WERI-Rb-1 (cell line): Measurements from ENCODE around the gene RXFP4.
"Not testable (repeated sequence)": the region's sequence is repeated elsewhere in the genome, so short reads cannot be mapped to it uniquely, and the experiment has no call there.

ENCODE experiments used
- DNase-seq: peaks from one replicate; pipeline ENCODE4 v3.0.0-alpha.2; 2020
- H3K27ac ChIP-seq: fragments of 250-450 bp; sonication (Bioruptor Pico); 2 replicates; pipeline ENCODE4 v1.5.1; 2020; ENCODE audit warnings: mild to moderate bottlenecking, moderate library complexity
- H3K27me3 ChIP-seq: fragments of 250-450 bp; sonication (Bioruptor Pico); 2 replicates; pipeline ENCODE4 v1.5.1; 2021; ENCODE audit warnings: mild to moderate bottlenecking, low read depth, moderate library complexity; ENCODE audit not compliant: insufficient read depth, severe bottlenecking
- H3K36me3 ChIP-seq: fragments of 250-450 bp; sonication (Bioruptor Pico); 2 replicates; pipeline ENCODE4 v1.5.1; 2020; ENCODE audit warnings: mild to moderate bottlenecking, moderate library complexity
- H3K4me3 ChIP-seq: 2 replicates; pipeline ENCODE4 v1.5.1; 2011; ENCODE audit warnings: low read depth, mild to moderate bottlenecking, control low read depth, low read length
- H3K9me3 ChIP-seq: fragments of 250-450 bp; sonication (Bioruptor Pico); 2 replicates; pipeline ENCODE4 v1.5.1; 2021; ENCODE audit warnings: mild to moderate bottlenecking, moderate library complexity; ENCODE audit not compliant: severe bottlenecking
- CTCF ChIP-seq: IDR thresholded peaks from 2 replicates; pipeline ENCODE4 v1.5.1; 2011; ENCODE audit warnings: low read depth, mild to moderate bottlenecking, control low read depth, inconsistent platforms, low read length

Gene RXFP4

GRCh38 chr1:155940993-155941844 lies at the start of gene RXFP4:
RXFP4 (plus strand) TSS chr1:155941638; CDS start chr1:155941710, 72 bp downstream.
- H3K36me3 ChIP-seq: peaks cover 7% of the 10 kb centered on the region
- no peaks in the 10 kb centered on the region for H3K27me3 ChIP-seq
- no peaks in the 10 kb centered on the region for H3K9me3 ChIP-seq
- peak; percentile 52 for DNase-seq
- H3K27ac ChIP-seq: peak within 1 kb of the TSS; percentile 50
- no peak within 1 kb of the TSS for H3K4me3 ChIP-seq
- TF ChIP-seq CTCF: no peak

GRCh38 chr1:155892796-155893195 lies 48.6 kb upstream of the RXFP4 start:
- TF ChIP-seq CTCF: no peak
- H3K27ac ChIP-seq: no peak overlapping the region
- no peak for DNase-seq
- no peaks in the 10 kb centered on the region for H3K9me3 ChIP-seq
- no peak overlapping the region for H3K4me3 ChIP-seq
- H3K27me3 ChIP-seq: no peaks in the 10 kb centered on the region
- peaks cover 16% of the 10 kb centered on the region for H3K36me3 ChIP-seq

- Histone ChIP-seq H3K27me3 (no peaks in the 10 kb centered on the region), H3K4me3 (no peak overlapping the region), H3K9me3 (no peaks in the 10 kb centered on the region), H3K36me3 (peaks cover 17% of the 10 kb centered on the region), H3K27ac (no peak overlapping the region)
- no peak for DNase-seq
- TF ChIP-seq CTCF: no peak
Observed at GRCh38 chr1:155893389-155894142, 47.9 kb upstream of the RXFP4 start.

GRCh38 chr1:155895617-155896016 lies 45.8 kb upstream of the RXFP4 start:
- not testable (repeated sequence) for H3K4me3 ChIP-seq, DNase-seq, H3K9me3 ChIP-seq, H3K27me3 ChIP-seq, H3K27ac ChIP-seq
- H3K36me3 ChIP-seq: peaks cover 38% of the 10 kb centered on the region

- not testable (repeated sequence) for H3K4me3 ChIP-seq, H3K9me3 ChIP-seq, H3K27ac ChIP-seq, DNase-seq, H3K27me3 ChIP-seq
- peaks cover 46% of the 10 kb centered on the region for H3K36me3 ChIP-seq
Observed at GRCh38 chr1:155896476-155896875, 45.0 kb upstream of the RXFP4 start.

GRCh38 chr1:155897746-155898145 lies 43.7 kb upstream of the RXFP4 start:
- H3K4me3 ChIP-seq: no peak overlapping the region

More at GRCh38 chr1:155897746-155898145, 43.7 kb upstream of the RXFP4 start:
- Histone ChIP-seq H3K27me3 (no peaks in the 10 kb centered on the region), H3K36me3 (peaks cover 58% of the 10 kb centered on the region), H3K27ac (no peak overlapping the region), H3K9me3 (no peaks in the 10 kb centered on the region)
- no peak for TF ChIP-seq CTCF
- DNase-seq: no peak
